ENCODE data around the gene ELAVL4.

Gene ELAVL4

GRCh38 chr1:50108497-50109059, at the start of gene ELAVL4:
Gene ELAVL4 (plus strand): TSS chr1:50108920. CDS start chr1:50109190, 270 bp downstream.
- DNase-seq, result peak in 1 of 2 donors; percentile 6

GRCh38 chr1:50060279-50060678, 48.4 kb upstream of the ELAVL4 start:
- no peak for DNase-seq

- no peak for DNase-seq
Measured at GRCh38 chr1:50066806-50067205, 41.9 kb upstream of the ELAVL4 start.

- DNase-seq, result peak; percentile 10 to 11
Measured at GRCh38 chr1:50074931-50075330, 33.8 kb upstream of the ELAVL4 start.

DNA sequence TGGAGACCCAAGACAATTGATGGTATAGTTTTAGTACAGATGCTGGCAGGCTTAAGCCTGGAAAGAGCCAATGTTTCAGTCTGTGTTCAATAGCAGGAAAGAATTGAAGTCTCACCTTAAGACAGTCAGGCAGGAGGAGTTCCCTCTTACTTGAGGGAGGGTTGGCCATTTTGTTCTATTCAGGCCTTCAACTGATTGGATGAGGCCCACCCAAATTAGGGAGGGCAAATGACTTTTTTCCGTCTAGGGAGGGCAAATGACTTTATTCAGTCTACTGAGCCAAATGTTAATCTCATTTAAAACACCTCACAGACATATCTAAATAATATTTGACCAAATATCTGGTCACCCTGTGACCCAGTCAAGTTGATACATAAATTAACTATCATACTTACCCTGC, 31.4 kb upstream of the ELAVL4 start:
- no peak for DNase-seq

- DNase-seq, result peak in 1 of 2 donors; percentile 25
Measured at GRCh38 chr1:50080904-50081586, 27.7 kb upstream of the ELAVL4 start.

- no peak for DNase-seq
Measured at GRCh38 chr1:50084389-50084788, 24.3 kb upstream of the ELAVL4 start.

DNA sequence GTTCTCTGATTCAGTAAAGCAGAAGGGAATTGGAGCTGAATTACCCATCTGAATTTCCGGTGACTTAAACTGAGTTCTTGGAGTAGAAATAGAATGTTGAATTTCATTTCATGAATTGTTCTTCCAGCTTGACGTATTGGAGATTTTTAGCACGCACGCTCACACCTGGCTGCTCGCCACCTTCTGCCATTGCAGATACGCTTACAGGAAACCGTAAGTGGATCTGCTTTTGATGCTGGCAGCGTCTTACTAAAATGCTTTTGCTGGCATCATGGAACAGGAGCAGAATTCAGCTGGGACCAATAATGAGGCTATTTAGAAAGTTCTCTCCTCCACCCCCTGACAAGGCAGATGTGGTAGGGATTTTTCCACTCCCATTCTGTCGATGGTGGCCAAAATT, 17.7 kb upstream of the ELAVL4 start:
- DNase-seq, result no peak

DNA sequence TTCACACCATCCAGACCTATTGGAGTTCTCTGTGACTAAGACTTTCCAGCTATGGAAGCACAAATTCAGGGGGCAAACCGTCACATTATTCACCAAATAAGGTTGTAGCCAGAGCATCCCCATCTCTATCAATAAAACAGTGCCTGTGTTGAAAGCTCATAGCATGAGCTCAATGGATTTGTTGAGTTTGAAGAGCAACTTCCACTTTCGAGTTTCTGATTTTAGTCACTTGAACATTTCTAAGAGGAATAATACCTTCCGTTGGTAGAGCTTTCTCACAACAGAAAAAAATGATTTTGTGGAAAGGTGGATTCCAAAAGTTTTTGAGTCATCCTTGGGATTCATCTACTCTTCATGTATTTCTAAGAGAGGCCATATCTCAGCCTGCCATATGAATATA, 13.0 kb upstream of the ELAVL4 start:
- DNase-seq, result no peak

DNA sequence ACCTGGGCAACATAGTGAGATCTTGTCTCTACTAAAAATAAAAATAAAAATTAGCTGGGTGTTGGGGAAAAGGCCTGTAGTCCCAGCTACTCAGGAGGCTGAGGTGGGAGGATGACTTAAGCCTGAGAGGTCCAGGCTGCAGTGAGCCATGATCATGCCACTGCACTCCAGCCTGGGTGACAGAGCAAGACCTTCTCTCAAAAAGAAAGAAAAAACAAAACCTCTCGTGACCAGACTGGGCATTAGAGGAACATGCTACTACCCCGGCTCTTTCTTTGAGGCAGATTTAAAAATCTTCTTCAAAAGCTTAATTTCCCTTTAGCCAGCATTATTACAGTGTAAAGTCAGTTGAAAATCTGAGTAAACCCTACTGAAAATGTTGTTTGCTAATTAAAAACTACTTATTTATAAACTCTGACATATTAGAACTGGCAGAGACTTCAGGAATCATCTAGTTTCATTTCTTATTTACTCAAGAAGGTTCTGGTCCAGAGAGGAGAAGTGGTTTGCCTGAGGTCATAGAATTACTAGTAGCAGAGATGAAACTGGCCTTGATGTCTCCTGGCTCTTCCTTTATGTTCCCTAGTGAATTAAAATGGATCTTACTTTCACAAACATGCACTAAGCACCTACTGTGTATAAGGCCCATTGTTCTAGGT, 11.6 kb upstream of the ELAVL4 start:
- peak; percentile 16 to 31 for DNase-seq

DNA sequence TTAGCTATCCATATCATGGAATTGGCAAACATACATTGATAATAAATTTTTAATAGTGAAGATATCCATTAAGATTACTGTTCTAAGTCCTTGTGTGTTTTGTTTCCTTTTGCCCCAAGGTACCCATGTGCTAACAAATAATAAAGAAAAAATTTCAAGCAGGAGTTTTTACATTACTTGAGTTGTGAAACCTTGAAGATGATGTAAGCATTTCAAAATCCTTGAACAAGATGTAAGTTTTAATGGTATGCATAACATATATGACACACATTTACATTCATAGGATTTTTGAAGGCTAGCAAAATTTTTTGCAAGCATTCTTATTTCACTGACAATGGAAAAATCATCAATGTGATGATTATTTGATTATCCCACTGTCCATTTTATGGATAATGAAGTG, 10.9 kb upstream of the ELAVL4 start:
- DNase-seq, result peak; percentile 23 to 38

- DNase-seq, result no peak
Measured at GRCh38 chr1:50098591-50099021, 10.1 kb upstream of the ELAVL4 start.

- no peak for DNase-seq
Measured at GRCh38 chr1:50099654-50100053, 9.1 kb upstream of the ELAVL4 start.

- DNase-seq, result no peak
Measured at GRCh38 chr1:50103615-50104081, 5.1 kb upstream of the ELAVL4 start.

DNA sequence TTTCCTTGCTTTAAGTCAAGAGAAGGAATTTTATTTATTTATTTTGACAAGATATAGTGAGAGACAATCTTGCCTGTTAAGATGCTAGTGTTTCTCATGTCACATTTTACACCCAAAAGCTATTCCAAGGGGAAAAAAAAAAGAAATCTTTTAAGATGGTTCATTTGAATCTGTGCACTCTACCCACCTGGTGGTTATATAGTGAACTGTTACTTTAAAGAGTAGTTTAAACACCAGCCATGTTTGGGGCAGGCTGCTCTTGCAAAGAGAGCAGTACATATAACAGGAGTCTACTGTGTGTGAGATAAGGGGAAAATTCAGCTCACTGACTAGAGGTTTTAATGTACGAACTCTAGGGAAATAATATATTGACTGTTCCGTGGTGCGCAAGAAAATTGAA, 3.3 kb upstream of the ELAVL4 start:
- no peak for DNase-seq

DNA sequence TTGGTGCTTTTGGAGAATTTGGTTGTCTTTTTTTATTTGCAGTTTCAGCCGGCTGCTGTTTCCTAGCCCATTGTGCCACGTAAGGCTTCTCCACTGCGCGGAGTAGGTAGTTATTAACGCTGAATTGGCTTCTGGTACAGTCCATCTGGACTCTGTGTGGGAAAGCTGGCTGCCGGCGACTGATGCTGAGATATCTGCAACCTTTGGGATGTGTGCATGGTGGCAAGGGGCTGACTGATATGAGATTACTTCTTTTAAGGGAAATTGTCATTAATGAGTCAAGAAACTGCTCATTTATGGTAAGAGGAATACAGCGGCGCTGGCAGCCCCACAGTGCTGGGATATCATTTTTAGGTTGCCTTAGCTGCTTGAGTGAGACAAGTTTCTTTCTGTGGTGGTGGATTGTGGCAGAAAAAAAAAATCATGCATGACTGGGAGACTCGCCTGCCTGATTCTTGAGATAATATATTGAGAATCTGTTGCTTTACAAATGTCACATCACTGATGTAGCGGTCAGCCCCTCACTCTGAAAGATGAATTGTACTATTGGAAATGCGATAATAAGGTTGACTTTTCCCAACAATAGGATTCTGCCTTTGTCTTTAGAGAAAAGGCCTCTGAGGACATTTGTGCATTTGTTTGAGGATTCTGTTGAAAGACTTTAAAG, 2.5 kb upstream of the ELAVL4 start:
- no peak for DNase-seq

DNA sequence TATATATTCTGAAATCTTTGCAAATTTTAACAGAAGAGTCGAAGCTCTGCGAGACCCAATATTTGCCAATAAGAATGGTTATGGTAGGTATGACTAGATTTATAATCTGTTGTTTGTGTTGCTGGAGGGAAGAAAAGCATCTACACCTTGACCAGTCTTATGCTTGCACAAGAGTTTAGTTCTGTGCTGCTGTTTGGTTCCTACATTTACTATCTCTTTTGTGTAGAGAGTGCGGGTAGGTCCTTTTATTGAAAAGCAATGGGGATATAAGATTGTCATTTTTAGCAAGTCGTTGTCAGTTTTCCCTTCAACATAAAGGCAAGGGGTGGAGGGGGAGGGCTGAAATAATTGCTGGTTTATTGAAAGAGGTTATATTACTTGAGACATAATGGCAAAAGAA, 396 bp downstream of the ELAVL4 start:
- DNase-seq, result no peak

GRCh38 chr1:50109647-50110075, 941 bp downstream of the ELAVL4 start:
- DNase-seq, result peak; percentile 75 to 78

DNA sequence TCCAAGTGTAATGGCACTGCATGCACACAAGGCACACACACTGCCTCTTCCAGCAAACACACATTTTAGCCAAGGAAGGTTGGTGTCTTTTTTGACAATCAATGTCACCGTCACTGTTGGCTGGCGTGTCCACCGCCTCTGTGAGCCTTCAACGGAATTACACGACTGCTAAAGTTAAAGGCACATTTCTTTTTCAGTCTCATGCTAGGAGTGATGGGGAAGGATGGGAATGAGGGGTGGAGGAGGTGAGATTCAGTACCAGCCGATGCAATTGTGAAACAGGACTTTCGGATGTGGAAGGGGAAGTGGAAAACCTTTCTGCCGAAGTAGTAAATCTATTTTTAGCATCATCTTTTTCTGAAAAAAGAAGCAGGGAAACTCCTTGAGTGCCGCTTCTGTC, 1.4 kb downstream of the ELAVL4 start:
- DNase-seq, result peak; percentile 38 to 53

DNA sequence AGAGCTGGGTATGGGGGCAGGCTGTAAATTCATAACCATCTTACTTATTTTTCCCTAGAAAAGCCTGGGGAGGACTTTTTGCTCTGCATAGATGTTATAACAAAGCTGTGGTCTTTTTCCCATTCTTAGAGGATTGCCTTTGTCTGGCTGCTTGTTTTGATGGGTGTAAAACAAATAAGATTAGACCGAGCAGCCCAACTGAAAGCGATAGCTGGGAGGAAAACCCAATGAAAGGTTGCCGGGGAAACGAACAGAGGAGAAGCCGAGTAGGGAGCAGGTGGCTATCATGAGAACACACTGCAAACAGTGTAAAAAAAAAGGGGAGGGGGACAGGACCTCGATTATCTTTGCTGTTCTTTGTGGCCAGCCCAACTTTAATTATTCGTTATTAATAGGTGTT, 1.9 kb downstream of the ELAVL4 start:
- DNase-seq, result no peak

- DNase-seq, result no peak
Measured at GRCh38 chr1:50111503-50111902, 2.8 kb downstream of the ELAVL4 start.

- DNase-seq, result no peak
Measured at GRCh38 chr1:50112193-50112592, 3.5 kb downstream of the ELAVL4 start.

DNA sequence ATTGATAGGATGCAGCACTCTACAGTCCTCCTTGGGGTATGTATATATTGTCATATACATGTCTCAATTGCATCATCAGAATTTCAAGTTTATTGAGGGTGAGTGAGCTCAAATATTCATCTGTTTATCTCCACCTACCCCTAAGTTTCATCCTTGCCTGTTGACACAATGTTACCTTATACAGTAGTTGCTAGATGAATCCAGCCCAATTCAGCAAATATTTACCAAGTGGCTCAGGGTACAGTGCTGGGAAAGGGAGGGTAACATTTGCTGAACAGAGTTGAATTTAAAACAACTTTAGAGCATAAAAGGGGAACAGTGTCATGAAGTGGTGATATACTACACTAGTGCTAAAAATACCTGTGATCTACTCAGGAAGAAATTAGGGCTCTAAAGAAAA, 14.4 kb downstream of the ELAVL4 start:
- DNase-seq, result no peak
